Measurements from ENCODE around the gene PTPN1. TPM values are rescaled to one million over a fixed set of nuclear protein-coding genes. Genes with fewer than 3 reads are reported as not detected.

Gene PTPN1
- total RNA-seq, 1 experiment from 2014 or later, result 65.2 TPM

DNA sequence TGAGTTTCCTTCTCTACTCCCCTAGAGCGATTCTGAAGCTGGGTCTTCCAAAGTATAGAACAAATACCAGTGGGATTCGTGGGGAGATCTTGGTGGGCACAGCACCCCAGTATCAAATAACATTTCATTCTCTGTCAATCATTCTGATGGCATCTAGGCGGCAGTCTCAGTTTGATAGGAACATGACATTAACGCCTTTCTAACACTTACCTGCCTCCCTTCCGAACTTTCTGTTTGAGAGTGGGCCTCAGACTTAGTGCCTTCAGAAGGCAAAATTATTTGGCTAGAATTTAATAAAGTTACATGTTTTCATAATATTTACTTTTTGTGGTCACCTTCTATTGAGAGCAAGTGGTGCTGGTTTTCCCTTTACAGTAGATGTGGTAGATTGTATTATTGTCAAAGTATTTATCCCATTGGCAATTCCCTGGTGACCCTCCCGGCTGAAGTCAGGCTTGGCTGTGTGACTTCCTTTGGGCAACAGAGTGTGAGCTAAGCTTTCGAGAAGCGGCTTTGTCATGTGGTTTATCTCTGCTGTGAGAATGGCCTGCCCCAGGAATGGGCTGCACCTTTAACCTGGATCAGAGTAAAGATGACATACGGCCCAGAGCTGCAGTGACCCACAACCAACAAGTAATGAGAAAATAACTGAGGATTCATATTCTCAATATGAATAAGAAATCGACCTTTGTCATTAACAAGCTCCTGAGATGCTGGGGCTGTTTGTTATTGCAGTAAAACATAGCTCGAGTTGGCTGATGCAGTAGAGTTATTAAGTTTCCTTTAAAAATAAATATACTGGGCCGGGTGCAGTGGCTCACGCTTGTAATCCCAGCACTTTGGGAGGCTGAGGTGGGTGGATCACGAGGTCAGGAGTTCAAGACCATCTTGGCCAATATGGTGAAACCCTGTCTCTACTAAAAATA lies 45.2 kb upstream of the PTPN1 start:
- H3K36me3 Mint-ChIP-seq (ENCODE audit: insufficient read depth, unreplicated experiment), result no peaks in the 10 kb centered on the region
- ChIA-PET CTCF (interaction anchor here (0.6 to 2.5 kb wide), 21 partner anchors 10 to 344 kb away, joined by 3 to 31 read pairs (median 3); partner anchors contain the start of gene CEBPB), POLR2A (no interaction called here)
- peaks cover 18% of the 10 kb centered on the region for H3K4me1 Mint-ChIP-seq (ENCODE audit: low read depth, unreplicated experiment)
- no peak overlapping the region for H3K4me3 ChIP-seq (ENCODE audit: low read depth, low read length)
- H3K4me3 Mint-ChIP-seq (ENCODE audit: unreplicated experiment), result peak overlapping the region; percentile 23
- no peak overlapping the region for H3K27ac Mint-ChIP-seq (ENCODE audit: unreplicated experiment)
- H3K27me3 ChIP-seq (replicated peaks; ENCODE audit: control insufficient read depth, insufficient read depth, low read length), result no peaks in the 10 kb centered on the region
- H3K4me1 ChIP-seq, result peaks cover 14% of the 10 kb centered on the region
- intact Hi-C loops (cut with micrococcal nuclease; ENCODE audit: unreplicated experiment), result loop anchor here (1.0 to 10.0 kb wide), 6 partner anchors 188 to 488 kb away; partner anchors contain the start of gene CEBPB
- no peaks in the 10 kb centered on the region for H3K9me3 Mint-ChIP-seq (ENCODE audit: unreplicated experiment)
- no peaks in the 10 kb centered on the region for H3K9me3 ChIP-seq
- no peak for DNase-seq
- H3K36me3 ChIP-seq (ENCODE audit: control insufficient read depth, insufficient read depth, low read length), result no peaks in the 10 kb centered on the region
- no TSS peak for BruUV-seq (replicated peaks)
- TF ChIP-seq, protein P1, sequence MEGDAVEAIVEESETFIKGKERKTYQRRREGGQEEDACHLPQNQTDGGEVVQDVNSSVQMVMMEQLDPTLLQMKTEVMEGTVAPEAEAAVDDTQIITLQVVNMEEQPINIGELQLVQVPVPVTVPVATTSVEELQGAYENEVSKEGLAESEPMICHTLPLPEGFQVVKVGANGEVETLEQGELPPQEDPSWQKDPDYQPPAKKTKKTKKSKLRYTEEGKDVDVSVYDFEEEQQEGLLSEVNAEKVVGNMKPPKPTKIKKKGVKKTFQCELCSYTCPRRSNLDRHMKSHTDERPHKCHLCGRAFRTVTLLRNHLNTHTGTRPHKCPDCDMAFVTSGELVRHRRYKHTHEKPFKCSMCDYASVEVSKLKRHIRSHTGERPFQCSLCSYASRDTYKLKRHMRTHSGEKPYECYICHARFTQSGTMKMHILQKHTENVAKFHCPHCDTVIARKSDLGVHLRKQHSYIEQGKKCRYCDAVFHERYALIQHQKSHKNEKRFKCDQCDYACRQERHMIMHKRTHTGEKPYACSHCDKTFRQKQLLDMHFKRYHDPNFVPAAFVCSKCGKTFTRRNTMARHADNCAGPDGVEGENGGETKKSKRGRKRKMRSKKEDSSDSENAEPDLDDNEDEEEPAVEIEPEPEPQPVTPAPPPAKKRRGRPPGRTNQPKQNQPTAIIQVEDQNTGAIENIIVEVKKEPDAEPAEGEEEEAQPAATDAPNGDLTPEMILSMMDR (IDR thresholded peaks at IDR 0.05; ENCODE audit: insufficient read depth in 1 of 2, low read depth in 1 of 2, low read length in 1 of 2, severe bottlenecking in 1 of 2, unreplicated experiment in 1 of 2), result no peak
- no peaks in the 10 kb centered on the region for H3K27me3 Mint-ChIP-seq (ENCODE audit: insufficient read depth, unreplicated experiment)

DNA sequence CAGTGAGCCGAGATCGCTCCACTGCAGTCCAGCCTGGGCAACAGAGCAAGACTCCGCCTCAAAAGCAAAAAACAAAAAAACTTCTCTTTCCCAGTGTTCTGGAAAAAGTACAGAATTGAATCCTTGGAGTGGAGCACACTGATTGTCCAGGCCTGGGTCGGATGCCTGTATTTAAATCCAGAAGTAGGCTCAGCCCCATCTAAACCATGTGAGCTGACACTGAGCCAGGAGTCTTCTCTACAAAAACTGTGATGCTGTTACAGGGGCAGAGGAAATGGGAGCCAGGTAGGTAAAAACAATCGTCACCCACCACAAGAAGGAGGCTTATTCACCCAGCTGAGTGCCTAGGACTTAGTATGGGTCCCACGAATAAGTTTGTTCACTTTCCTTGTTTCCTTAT lies 43.0 kb upstream of the PTPN1 start:
- no peak for DNase-seq
- H3K27ac Mint-ChIP-seq (ENCODE audit: unreplicated experiment), result no peak overlapping the region
- H3K4me1 Mint-ChIP-seq (ENCODE audit: low read depth, unreplicated experiment), result peaks cover 11% of the 10 kb centered on the region
- CTCF ChIA-PET, result interaction anchor here (2.5 kb wide), 1 partner anchor 282 kb away, joined by 9 read pairs; no protein-coding TSS in a partner anchor
- H3K36me3 Mint-ChIP-seq (ENCODE audit: insufficient read depth, unreplicated experiment), result no peaks in the 10 kb centered on the region
- H3K27me3 Mint-ChIP-seq (ENCODE audit: insufficient read depth, unreplicated experiment), result no peaks in the 10 kb centered on the region
- H3K4me1 ChIP-seq, result peaks cover 6% of the 10 kb centered on the region
- no peaks in the 10 kb centered on the region for H3K9me3 Mint-ChIP-seq (ENCODE audit: unreplicated experiment)
- TF ChIP-seq, protein P1 (IDR thresholded peaks at IDR 0.05; ENCODE audit: insufficient read depth in 1 of 2, low read depth in 1 of 2, low read length in 1 of 2, severe bottlenecking in 1 of 2, unreplicated experiment in 1 of 2), result no peak
- no peak overlapping the region for H3K4me3 ChIP-seq (ENCODE audit: low read depth, low read length)
- intact Hi-C loops (cut with micrococcal nuclease; ENCODE audit: unreplicated experiment), result loop anchor here (10.0 kb wide), 1 partner anchor 318 kb away; no protein-coding TSS in a partner anchor
- H3K27me3 ChIP-seq (replicated peaks; ENCODE audit: control insufficient read depth, insufficient read depth, low read length), result no peaks in the 10 kb centered on the region
- H3K36me3 ChIP-seq (ENCODE audit: control insufficient read depth, insufficient read depth, low read length), result no peaks in the 10 kb centered on the region
- POLR2A ChIA-PET, result no interaction called here
- no TSS peak for BruUV-seq (replicated peaks)
- H3K9me3 ChIP-seq, result no peaks in the 10 kb centered on the region
- H3K4me3 Mint-ChIP-seq (ENCODE audit: unreplicated experiment), result no peak overlapping the region

DNA sequence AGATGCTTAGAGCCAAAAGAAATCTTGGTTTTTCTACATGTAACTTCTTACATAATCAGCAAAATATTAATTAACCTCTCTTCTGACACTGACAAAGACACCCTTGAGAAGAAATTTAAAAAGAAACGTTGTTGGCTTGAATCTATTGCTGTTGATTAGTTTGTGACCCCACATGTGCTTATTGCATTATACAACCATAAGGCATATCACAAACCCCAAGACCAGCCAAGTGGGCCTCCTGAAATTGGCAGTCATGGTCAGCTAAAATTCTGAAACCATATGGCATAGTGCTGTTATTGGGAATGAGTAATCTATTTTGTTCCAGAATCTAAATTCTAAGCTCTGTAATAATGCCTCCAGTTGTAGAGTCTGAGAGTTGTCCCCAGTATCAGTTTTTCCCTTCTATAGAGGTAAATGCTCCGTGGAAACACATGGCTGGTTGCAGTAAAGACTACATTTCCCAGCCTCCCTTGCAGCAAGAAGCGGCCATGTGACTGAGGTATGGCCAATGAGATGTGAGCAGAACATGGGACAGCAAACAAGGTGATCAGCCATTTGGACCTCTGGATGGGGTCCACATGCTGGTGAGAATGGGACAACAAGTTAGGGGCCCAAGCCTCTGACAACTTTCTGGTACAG lies 42.3 kb upstream of the PTPN1 start:
- no peaks in the 10 kb centered on the region for H3K9me3 ChIP-seq
- H3K4me1 ChIP-seq, result peaks cover 3% of the 10 kb centered on the region
- no peaks in the 10 kb centered on the region for H3K36me3 ChIP-seq (ENCODE audit: control insufficient read depth, insufficient read depth, low read length)
- no peak overlapping the region for H3K27ac Mint-ChIP-seq (ENCODE audit: unreplicated experiment)
- intact Hi-C loops (cut with micrococcal nuclease; ENCODE audit: unreplicated experiment), result loop anchor here (2.0 to 10.0 kb wide), 2 partner anchors 113 to 317 kb away; no protein-coding TSS in a partner anchor
- BruUV-seq (replicated peaks), result no TSS peak
- no peak overlapping the region for H3K4me3 Mint-ChIP-seq (ENCODE audit: unreplicated experiment)
- CTCF ChIA-PET, result interaction anchor here (0.5 kb wide), 1 partner anchor 149 kb away, joined by 8 read pairs; no protein-coding TSS in a partner anchor
- no peaks in the 10 kb centered on the region for H3K27me3 Mint-ChIP-seq (ENCODE audit: insufficient read depth, unreplicated experiment)
- H3K36me3 Mint-ChIP-seq (ENCODE audit: insufficient read depth, unreplicated experiment), result no peaks in the 10 kb centered on the region
- no peaks in the 10 kb centered on the region for H3K9me3 Mint-ChIP-seq (ENCODE audit: unreplicated experiment)
- TF ChIP-seq, protein P1 (IDR thresholded peaks at IDR 0.05; ENCODE audit: insufficient read depth in 1 of 2, low read depth in 1 of 2, low read length in 1 of 2, severe bottlenecking in 1 of 2, unreplicated experiment in 1 of 2), result no peak
- peaks cover 5% of the 10 kb centered on the region for H3K4me1 Mint-ChIP-seq (ENCODE audit: low read depth, unreplicated experiment)
- POLR2A ChIA-PET, result interaction anchor here (0.9 kb wide), 1 partner anchor 44 kb away, joined by 3 read pairs; no protein-coding TSS in a partner anchor
- DNase-seq, result peak; percentile 79 to 86
- H3K4me3 ChIP-seq (ENCODE audit: low read depth, low read length), result no peak overlapping the region
- H3K27me3 ChIP-seq (replicated peaks; ENCODE audit: control insufficient read depth, insufficient read depth, low read length), result no peaks in the 10 kb centered on the region

Measured in Caco-2 (cell line).